Astrocyte of the cerebellum (primary cell): ENCODE measurements around the gene ABCA4.

ENCODE experiments used
- DNase-seq: peaks from one replicate; pipeline ENCODE4 v3.0.0-alpha.2; 2011; ENCODE audit warnings: low read depth
- H3K4me3 ChIP-seq: 2 replicates; pipeline ENCODE4 v1.5.1; 2011; ENCODE audit warnings: mild to moderate bottlenecking, low read depth, low read length, moderate library complexity
- in situ Hi-C: cut with HindIII; loops from 2 replicates; pipeline ENCODE4 v1.10.0; 2017; ENCODE audit warnings: low sequenced_read_pairs
- TF ChIP-seq, protein P1 (sequence below): IDR thresholded peaks from 2 replicates; pipeline ENCODE4 v1.5.1; 2012; ENCODE audit warnings: low read length, low read depth, moderate library complexity, mild to moderate bottlenecking; ENCODE audit errors: missing control alignments

Gene ABCA4

DNA sequence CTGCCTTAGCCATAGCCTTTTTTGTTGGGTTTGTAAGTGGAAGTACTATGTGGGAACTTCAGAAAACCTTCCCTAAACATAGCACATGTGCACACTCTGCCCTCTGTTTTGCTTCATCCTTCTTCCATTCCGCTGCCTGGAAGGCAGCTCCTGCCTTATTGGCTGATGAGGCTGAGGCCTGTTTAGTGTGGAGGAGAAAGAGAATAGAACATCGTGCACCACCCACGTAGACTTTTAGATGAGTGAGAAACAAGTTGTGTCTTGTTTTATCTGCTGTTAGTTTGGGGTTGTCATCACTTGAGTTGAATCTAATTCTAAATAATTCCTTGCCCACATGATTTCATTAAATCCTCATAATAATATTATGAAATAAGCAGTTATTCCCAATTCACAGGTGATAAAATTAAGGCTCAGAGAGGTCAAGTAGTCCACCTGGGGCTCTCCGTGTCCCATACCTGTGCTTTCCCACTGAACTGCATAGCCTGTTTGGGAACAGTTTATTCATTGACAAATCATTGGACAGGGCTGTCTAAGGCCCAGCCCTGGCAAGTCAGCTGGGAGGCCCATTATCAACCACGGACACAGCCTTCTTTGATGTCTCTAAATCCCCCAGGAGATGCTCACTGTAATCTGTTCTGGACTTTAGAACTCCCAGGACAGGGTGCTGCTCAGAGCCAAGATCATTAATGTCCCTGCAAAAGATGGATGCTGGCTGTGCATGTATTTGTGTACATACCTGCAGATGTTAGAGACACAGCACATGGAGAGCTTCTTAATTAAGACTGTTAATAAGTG lies 93.0 kb downstream of the ABCA4 start:
- in situ Hi-C loops: loop anchor here (5.0 kb wide), 1 partner anchor 309 kb away; no protein-coding TSS in a partner anchor
- TF ChIP-seq, protein P1, sequence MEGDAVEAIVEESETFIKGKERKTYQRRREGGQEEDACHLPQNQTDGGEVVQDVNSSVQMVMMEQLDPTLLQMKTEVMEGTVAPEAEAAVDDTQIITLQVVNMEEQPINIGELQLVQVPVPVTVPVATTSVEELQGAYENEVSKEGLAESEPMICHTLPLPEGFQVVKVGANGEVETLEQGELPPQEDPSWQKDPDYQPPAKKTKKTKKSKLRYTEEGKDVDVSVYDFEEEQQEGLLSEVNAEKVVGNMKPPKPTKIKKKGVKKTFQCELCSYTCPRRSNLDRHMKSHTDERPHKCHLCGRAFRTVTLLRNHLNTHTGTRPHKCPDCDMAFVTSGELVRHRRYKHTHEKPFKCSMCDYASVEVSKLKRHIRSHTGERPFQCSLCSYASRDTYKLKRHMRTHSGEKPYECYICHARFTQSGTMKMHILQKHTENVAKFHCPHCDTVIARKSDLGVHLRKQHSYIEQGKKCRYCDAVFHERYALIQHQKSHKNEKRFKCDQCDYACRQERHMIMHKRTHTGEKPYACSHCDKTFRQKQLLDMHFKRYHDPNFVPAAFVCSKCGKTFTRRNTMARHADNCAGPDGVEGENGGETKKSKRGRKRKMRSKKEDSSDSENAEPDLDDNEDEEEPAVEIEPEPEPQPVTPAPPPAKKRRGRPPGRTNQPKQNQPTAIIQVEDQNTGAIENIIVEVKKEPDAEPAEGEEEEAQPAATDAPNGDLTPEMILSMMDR: no peak
- no peak for DNase-seq
- no peak overlapping the region for H3K4me3 ChIP-seq

DNA sequence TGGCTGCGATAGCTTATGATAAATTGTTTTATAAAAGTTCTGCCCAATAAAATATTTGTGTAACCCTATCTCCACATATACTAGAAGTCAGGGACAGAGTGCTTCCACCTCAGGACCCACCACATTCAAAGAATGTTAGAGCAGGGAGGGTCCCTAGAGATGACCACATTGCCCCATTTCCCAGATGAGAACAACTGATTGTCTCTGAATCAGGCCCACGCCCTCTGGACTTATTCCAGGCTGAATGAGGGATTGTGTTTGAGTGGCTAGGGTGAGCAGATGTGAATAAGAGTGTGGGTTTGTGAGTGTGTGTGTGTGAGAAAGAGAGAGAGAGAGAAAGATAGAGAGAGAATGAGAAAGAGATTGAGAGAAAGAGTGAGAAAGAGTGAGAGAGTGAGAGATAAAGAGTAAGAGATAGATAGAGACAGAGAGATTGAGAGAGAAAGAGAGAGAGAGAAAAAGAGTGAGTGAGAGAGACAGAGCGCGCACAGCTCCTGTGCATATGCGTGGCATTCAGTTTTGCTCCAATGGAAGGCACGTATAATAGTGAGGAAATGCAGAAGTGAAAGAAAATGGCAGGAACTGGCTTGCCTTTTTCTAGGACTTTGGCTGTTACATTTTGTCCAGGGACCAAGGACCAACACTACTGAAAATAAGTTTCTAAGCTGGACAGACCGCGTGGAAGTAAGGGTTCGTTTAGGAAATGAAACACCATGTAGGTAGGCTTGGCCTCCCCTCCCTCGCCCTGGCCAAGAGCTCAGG lies 94.1 kb downstream of the ABCA4 start:
- no peak for DNase-seq
- no peak overlapping the region for H3K4me3 ChIP-seq
- TF ChIP-seq, protein P1: no peak
- in situ Hi-C loops: loop anchor here (5.0 kb wide), 1 partner anchor 311 kb away; no protein-coding TSS in a partner anchor

GRCh38 chr1:94025383-94026340 lies 95.3 kb downstream of the ABCA4 start:
- DNase-seq: peak; percentile 64

DNA sequence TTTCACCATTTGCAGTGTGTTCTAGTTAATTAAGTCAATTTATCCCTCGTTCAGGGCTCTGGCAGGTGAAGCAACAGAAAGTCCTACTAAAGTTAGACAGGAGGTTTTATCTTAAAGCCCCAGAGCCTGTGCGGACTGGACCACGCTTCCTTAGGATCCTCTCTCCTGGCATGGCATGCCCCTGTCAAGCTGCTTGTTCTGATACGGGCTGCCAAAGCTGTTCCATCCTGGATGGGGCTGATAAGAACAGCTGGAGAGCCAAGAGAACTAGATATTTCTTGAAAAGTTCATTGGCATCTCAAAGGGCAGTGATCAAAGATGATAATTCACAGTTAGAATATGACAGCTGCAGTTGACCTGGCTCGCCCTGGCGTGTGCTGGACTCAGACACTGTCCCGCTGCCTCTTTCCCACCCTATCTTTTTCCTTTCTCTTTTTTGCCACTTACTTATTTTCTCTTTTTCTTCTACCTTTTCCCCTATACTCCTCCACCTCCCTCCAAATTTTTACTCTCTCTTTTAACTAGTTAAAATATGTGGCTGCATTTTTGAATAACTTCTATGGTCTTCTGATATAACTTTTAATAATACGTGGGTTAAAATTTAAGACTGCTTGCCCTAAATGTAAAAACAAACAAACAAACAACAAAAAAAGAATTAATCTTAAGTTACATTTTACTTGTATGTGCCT lies 96.7 kb downstream of the ABCA4 start:
- in situ Hi-C loops: loop anchor here (5.0 kb wide), 1 partner anchor 47 kb away; no protein-coding TSS in a partner anchor
- TF ChIP-seq, protein P1: no peak
- no peak for DNase-seq
- H3K4me3 ChIP-seq: no peak overlapping the region

More at GRCh38 chr1:94025383-94026340, 95.3 kb downstream of the ABCA4 start:
- in situ Hi-C loops: loop anchor here (5.0 kb wide), 1 partner anchor 312 kb away; no protein-coding TSS in a partner anchor
- TF ChIP-seq, protein P1: peak; percentile 65
- no peak overlapping the region for H3K4me3 ChIP-seq

- H3K4me3 ChIP-seq: no peak overlapping the region
- in situ Hi-C loops: loop anchor here (5.0 kb wide), 1 partner anchor 45 kb away; no protein-coding TSS in a partner anchor
- TF ChIP-seq, protein P1: no peak
- DNase-seq: peak; percentile 79
These were observed 98.3 kb downstream of the ABCA4 start for GRCh38 chr1:94022471-94023189.
